ENCODE measurements around the gene TMEM95.
"Not testable (repeated sequence)": the region's sequence is repeated elsewhere in the genome, so short reads cannot be mapped to it uniquely, and the experiment has no call there.

The TMEM95 gene

DNA sequence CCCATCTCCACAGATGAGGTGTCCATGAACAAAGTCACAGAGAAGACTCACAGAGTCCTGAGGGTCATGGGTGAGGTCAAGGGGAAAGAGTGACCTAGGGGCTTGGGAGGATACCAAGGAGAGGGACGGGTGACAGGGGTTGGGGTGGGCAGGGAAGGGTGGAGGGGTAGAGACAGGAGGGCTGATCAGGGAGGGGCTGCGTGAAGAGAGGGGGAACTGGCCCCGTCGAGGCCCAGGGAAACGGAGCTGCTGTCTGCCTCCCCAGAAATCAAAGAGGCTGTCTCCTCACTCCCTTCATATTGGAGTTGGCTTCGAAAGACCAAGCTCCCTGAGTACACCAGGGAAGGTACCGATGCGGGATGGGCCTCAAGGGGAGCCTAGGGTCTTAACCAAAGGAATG, 617 bp downstream of the TMEM95 start:
- H3K4me3 ChIP-seq (ENCODE audit: low read length), result no peak overlapping the region
- DNase-seq (ENCODE audit: low read depth), result no peak
- TF ChIP-seq, protein P1, sequence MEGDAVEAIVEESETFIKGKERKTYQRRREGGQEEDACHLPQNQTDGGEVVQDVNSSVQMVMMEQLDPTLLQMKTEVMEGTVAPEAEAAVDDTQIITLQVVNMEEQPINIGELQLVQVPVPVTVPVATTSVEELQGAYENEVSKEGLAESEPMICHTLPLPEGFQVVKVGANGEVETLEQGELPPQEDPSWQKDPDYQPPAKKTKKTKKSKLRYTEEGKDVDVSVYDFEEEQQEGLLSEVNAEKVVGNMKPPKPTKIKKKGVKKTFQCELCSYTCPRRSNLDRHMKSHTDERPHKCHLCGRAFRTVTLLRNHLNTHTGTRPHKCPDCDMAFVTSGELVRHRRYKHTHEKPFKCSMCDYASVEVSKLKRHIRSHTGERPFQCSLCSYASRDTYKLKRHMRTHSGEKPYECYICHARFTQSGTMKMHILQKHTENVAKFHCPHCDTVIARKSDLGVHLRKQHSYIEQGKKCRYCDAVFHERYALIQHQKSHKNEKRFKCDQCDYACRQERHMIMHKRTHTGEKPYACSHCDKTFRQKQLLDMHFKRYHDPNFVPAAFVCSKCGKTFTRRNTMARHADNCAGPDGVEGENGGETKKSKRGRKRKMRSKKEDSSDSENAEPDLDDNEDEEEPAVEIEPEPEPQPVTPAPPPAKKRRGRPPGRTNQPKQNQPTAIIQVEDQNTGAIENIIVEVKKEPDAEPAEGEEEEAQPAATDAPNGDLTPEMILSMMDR (conservative IDR thresholded peaks at IDR 0.05; ENCODE audit: low read length), result no peak

- TF ChIP-seq, protein P1 (conservative IDR thresholded peaks at IDR 0.05; ENCODE audit: low read length), result peak; percentile 74
- no peak overlapping the region for H3K4me3 ChIP-seq (ENCODE audit: low read length)
- peak; percentile 56 for DNase-seq (ENCODE audit: low read depth)
Measured at GRCh38 chr17:7356072-7356549, 1.2 kb downstream of the TMEM95 start.

DNA sequence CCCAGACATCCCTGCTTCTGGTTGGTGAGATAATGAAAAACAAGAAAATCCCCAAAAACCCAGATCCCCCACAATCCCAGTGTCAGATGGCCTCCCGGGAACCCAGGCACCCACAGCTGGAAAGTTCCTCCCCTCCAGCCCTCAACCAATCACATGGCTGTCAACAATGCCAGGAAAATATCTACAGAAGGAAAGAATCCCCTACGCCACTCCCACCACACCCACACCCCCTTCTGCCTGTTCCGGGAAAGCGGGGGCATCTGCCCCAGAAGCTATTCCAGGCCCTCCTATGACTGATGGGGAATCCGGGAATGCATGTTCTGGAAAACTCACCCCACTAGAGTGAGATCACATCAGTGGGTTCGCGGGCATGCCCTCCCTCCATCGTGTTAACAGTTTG, 1.8 kb downstream of the TMEM95 start:
- DNase-seq (ENCODE audit: low read depth), result peak; percentile 34
- H3K4me3 ChIP-seq (ENCODE audit: low read length), result no peak overlapping the region
- TF ChIP-seq, protein P1 (conservative IDR thresholded peaks at IDR 0.05; ENCODE audit: low read length), result no peak

GRCh38 chr17:7357381-7357780, 2.4 kb downstream of the TMEM95 start:
- no peak for DNase-seq (ENCODE audit: low read depth)
- TF ChIP-seq, protein P1 (conservative IDR thresholded peaks at IDR 0.05; ENCODE audit: low read length), result no peak
- no peak overlapping the region for H3K4me3 ChIP-seq (ENCODE audit: low read length)

DNA sequence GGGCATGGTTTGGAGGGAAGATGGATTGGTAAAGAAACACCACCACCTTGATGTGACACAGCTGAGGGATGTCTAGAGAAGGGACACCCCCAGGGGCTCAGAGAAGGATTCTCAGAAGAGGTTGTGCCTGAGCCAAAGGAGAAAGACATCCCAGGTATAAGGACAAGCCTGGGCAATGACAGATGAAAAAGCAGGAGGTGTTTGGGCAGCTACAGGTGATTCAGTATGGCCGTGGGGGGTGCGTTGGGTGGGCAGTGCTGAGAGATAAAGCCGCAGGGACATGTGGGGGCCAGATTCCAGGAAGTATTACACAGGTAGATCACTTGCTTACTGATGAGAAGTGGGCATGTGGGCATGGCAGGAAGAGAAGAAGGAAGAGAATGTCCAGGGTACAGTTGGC, 7.0 kb downstream of the TMEM95 start:
- no peak overlapping the region for H3K4me3 ChIP-seq (ENCODE audit: low read length)
- no peak for DNase-seq (ENCODE audit: low read depth)
- TF ChIP-seq, protein P1 (conservative IDR thresholded peaks at IDR 0.05; ENCODE audit: low read length), result no peak

DNA sequence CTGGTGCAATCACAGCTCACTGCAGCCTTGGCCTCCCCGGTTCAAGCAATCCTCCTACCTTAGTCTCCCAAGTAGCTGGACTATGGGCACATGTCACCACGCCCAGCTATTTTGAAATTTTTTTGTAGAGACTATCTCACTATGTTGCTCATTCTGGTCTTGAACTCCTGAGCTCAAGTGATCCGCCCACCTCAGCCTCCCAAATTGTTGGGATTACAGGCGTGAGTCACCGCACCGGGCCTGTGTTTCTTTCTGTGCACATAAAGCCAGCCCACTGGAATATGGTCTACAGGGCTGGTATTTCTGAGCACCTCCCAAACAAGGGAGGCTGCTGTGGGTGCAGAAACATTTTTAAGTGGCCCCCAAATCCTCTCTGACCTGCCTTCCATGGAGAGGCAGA, 8.4 kb downstream of the TMEM95 start:
- H3K4me3 ChIP-seq (ENCODE audit: low read length), result no peak overlapping the region
- TF ChIP-seq, protein P1 (conservative IDR thresholded peaks at IDR 0.05; ENCODE audit: low read length), result no peak
- DNase-seq (ENCODE audit: low read depth), result peak; percentile 20

GRCh38 chr17:7365963-7366362, 11.0 kb downstream of the TMEM95 start:
- not testable (repeated sequence) for H3K4me3 ChIP-seq (ENCODE audit: low read length); DNase-seq (ENCODE audit: low read depth)

- DNase-seq (ENCODE audit: low read depth), result no peak
- no peak overlapping the region for H3K4me3 ChIP-seq (ENCODE audit: low read length)
- TF ChIP-seq, protein P1 (conservative IDR thresholded peaks at IDR 0.05; ENCODE audit: low read length), result no peak
Measured at GRCh38 chr17:7367083-7367482, 12.1 kb downstream of the TMEM95 start.
